Spleen (tissue), 11 donors: ENCODE results near the gene FADS2. TPM values are rescaled to one million over a fixed set of nuclear protein-coding genes. Genes with fewer than 3 reads are reported as not detected.

Experiments
- DNase-seq: peaks from one replicate; pipeline ENCODE4 v3.0.0-alpha.2; 2020
- H3K27ac ChIP-seq, 8 donors: fragments of 200-600 bp; sonication (generic) in 7 of 8; 1 replicate in 4 of 8; 2 replicates in 4 of 8; pipeline versions ENCODE4 v1.5.0 to v1.8.0; 2016 to 2021; ENCODE audit warnings: inconsistent platforms in 4 of 8, mild to moderate bottlenecking in 4 of 8, moderate library complexity in 1 of 8
- H3K27me3 ChIP-seq, 7 donors: fragments of 200-600 bp; sonication (generic) in 6 of 7; replicated peaks in 1 of 7; 1 replicate in 4 of 7; 2 replicates in 3 of 7; pipeline versions ENCODE4 v1.5.0 to v1.8.0; 2016 to 2021; ENCODE audit warnings: inconsistent platforms in 3 of 7, mild to moderate bottlenecking in 1 of 7
- H3K36me3 ChIP-seq, 6 donors: fragments of 200-600 bp; sonication (generic) in 5 of 6; 1 replicate in 4 of 6; 2 replicates in 2 of 6; pipeline versions ENCODE4 v1.5.0 to v1.8.0; 2016 to 2021; ENCODE audit warnings: inconsistent platforms in 2 of 6
- H3K4me1 ChIP-seq, 6 donors: fragments of 200-600 bp; sonication (generic) in 5 of 6; 1 replicate in 3 of 6; 2 replicates in 3 of 6; pipeline versions ENCODE4 v1.5.0 to v1.8.0; 2016 to 2021; ENCODE audit warnings: inconsistent platforms in 3 of 6
- H3K4me3 ChIP-seq, 8 donors: fragments of 200-600 bp; sonication (generic) in 7 of 8; 1 replicate in 4 of 8; 2 replicates in 4 of 8; pipeline versions ENCODE4 v1.5.0 to v1.8.0; 2016 to 2021; ENCODE audit warnings: inconsistent platforms in 4 of 8, mild to moderate bottlenecking in 4 of 8, moderate library complexity in 2 of 8
- H3K9me3 ChIP-seq, 8 donors: fragments of 200-600 bp; sonication (generic) in 7 of 8; 1 replicate in 4 of 8; 2 replicates in 4 of 8; pipeline versions ENCODE4 v1.5.0 to v1.8.0; 2016 to 2021; ENCODE audit warnings: inconsistent platforms in 4 of 8
- CTCF ChIP-seq, 11 experiments: fragments of 200-600 bp in 7 of 11; fragments of 450-650 bp in 4 of 11; sonication (generic) in 4 of 11; IDR thresholded peaks in 8 of 11; conservative IDR thresholded peaks in 3 of 11; 1 replicate in 7 of 11; 2 replicates in 4 of 11; pipeline versions ENCODE4 v1.4.0 to v1.8.0; 2016 to 2021; ENCODE audit warnings: antibody characterized with exemption in 11 of 11, inconsistent platforms in 4 of 11, mild to moderate bottlenecking in 1 of 11
- POLR2A ChIP-seq, 3 donors: fragments of 450-650 bp; IDR thresholded peaks; one replicate each; pipeline ENCODE4 v1.5.1; 2017; ENCODE audit warnings: antibody characterized with exemption in 3 of 3, mild to moderate bottlenecking in 1 of 3
- POLR2AphosphoS5 ChIP-seq, 3 donors: sonication (generic); formaldehyde crosslinking; IDR thresholded peaks; one replicate each; pipeline ENCODE4 v1.5.1; 2017; ENCODE audit warnings: antibody characterized with exemption in 3 of 3
- WGBS, 5 donors: extraction: QIAGEN DNeasy Blood & Tissue Kit in 3 of 5; methylation state at CpG; one replicate each; pipeline versions ENCODE4 v1.1.5 to v1.1.7; 2013 to 2018; 5-methylcytosine and 5-hydroxymethylcytosine counted together
- intact Hi-C: fragments of 100-400 bp; cut with DNase I; formaldehyde crosslinking; loops from one replicate; pipeline ENCODE4 v1.15.0; 2023; ENCODE audit warnings: low total_unique reads
- polyA plus RNA-seq, 3 donors: library from polyadenylated mRNA; stranded (reverse); fragments of 200-250 nt; gene quantifications; one replicate each; pipeline ENCODE4 v1.2.1, GENCODE V29; 2013
- total RNA-seq, 7 donors: library from RNA; depleted of rRNA in 3 of 7; stranded (reverse); fragments of >200 nt in 3 of 7; fragmentation: NEBNext Ultra II Directional in 4 of 7; extraction: Animal tissue kit (Norgen Biotek cat#: 25700) in 4 of 7; gene quantifications; one replicate each; pipeline versions ENCODE4 v1.1.0 to v1.2.1, GENCODE V29; 2016 to 2021
- donor health status: healthy with polysubstance abuse.
- donor health status: DM: no; HTN: no; CAD: no; lungs with moderate emphysema.
- donor health status: DM: no; HTN: no; CAD: no.
- donor health status: Bipolar disorder and iron deficiency.
- donor health status: healthy.
- donor health status: DM: no; HTN: no; CAD: no.
- donor health status: DM: yes; HTN: yes; CAD: no.

FADS2 gene
- total and polyA plus RNA-seq, 10 donors, result 2.8 to 20.6 (median 12.9) TPM

GRCh38 chr11:61870541-61871031, 42.5 kb downstream of the FADS2 start:
- Histone ChIP-seq H3K4me1 (peaks cover 7 to 22% (median 10%) of the 10 kb centered on the region in 6 donors), H3K27me3 (peaks cover 0 to 8% (median 0%) of the 10 kb centered on the region in 7 donors), H3K9me3 (no peaks in the 10 kb centered on the region), H3K36me3 (peaks cover 0 to 13% (median 0%) of the 10 kb centered on the region in 6 donors), H3K4me3 (no peak overlapping the region), H3K27ac (peak overlapping the region in 1 of 8 donors; percentile 11)
- intact Hi-C loops, result loop anchor here (10.0 kb wide), 1 partner anchor 234 kb away; no protein-coding TSS in a partner anchor
- no peak for DNase-seq
- no peak for TF ChIP-seq POLR2AphosphoS5 (IDR thresholded peaks at IDR 0.05)
- TF ChIP-seq POLR2A (IDR thresholded peaks at IDR 0.05), result no peak
- TF ChIP-seq CTCF (IDR thresholded peaks at IDR 0.05 in 8 of 11, conservative IDR thresholded peaks at IDR 0.05 in 3 of 11), result no peak
- WGBS, 5 donors, result 41 to 58% (median 48%) methylated on average over 9 to 10 of the region's 10 CpGs

- peak overlapping the region in 1 of 8 donors; percentile 11 for H3K27ac ChIP-seq
- H3K4me3 ChIP-seq, result peak overlapping the region in 3 of 8 donors; percentile 14 to 44 (median 14)
Measured at GRCh38 chr11:61871158-61871597, 43.1 kb downstream of the FADS2 start.

GRCh38 chr11:61872935-61873565, 45.0 kb downstream of the FADS2 start:
- peaks cover 0 to 8% (median 0%) of the 10 kb centered on the region in 7 donors for H3K27me3 ChIP-seq
- peaks cover 0 to 34% (median 0%) of the 10 kb centered on the region in 6 donors for H3K36me3 ChIP-seq
- no peak overlapping the region for H3K4me3 ChIP-seq
- no peak for TF ChIP-seq POLR2AphosphoS5 (IDR thresholded peaks at IDR 0.05)
- no peak for TF ChIP-seq CTCF (IDR thresholded peaks at IDR 0.05 in 8 of 11, conservative IDR thresholded peaks at IDR 0.05 in 3 of 11)
- no peak for TF ChIP-seq POLR2A (IDR thresholded peaks at IDR 0.05)
- peaks cover 7 to 22% (median 10%) of the 10 kb centered on the region in 6 donors for H3K4me1 ChIP-seq
- WGBS, 5 donors, result 89 to 100% (median 92%) methylated on average over 7 to 20 of the region's 20 CpGs
- no peak for DNase-seq
- no peaks in the 10 kb centered on the region for H3K9me3 ChIP-seq
- no peak overlapping the region for H3K27ac ChIP-seq
- intact Hi-C loops, result loop anchor here (10.0 kb wide), 1 partner anchor 232 kb away; no protein-coding TSS in a partner anchor

More at GRCh38 chr11:61871158-61871597, 43.1 kb downstream of the FADS2 start:
- 1 to 9% (median 3%) methylated on average over 5 to 24 of the region's 24 CpGs for WGBS, 5 donors
- H3K27me3 ChIP-seq, result peaks cover 0 to 8% (median 0%) of the 10 kb centered on the region in 7 donors
- H3K4me1 ChIP-seq, result peaks cover 7 to 22% (median 10%) of the 10 kb centered on the region in 6 donors
- peak; percentile 92 for DNase-seq
- H3K36me3 ChIP-seq, result peaks cover 0 to 15% (median 0%) of the 10 kb centered on the region in 6 donors
- TF ChIP-seq POLR2AphosphoS5 (IDR thresholded peaks at IDR 0.05), result peak; percentile 44 to 77 (median 50)
- TF ChIP-seq POLR2A (IDR thresholded peaks at IDR 0.05), result no peak
- peak; percentile 78 to 92 (median 89) for TF ChIP-seq CTCF (IDR thresholded peaks at IDR 0.05 in 8 of 11, conservative IDR thresholded peaks at IDR 0.05 in 3 of 11)
- intact Hi-C loops, result loop anchor here (10.0 kb wide), 1 partner anchor 234 kb away; no protein-coding TSS in a partner anchor
- no peaks in the 10 kb centered on the region for H3K9me3 ChIP-seq
